Activated T-cell treated with anti-CD3 and anti-CD28 coated beads for 48 hours (primary cell): ENCODE results near the gene DAD1.
"Not testable (repeated sequence)": the region's sequence is repeated elsewhere in the genome, so short reads cannot be mapped to it uniquely, and the experiment has no call there.

Experiments
- DNase-seq: peaks from one replicate; pipeline ENCODE4 v3.0.0-alpha.2; 2020; ENCODE audit warnings: low read depth

The DAD1 gene

GRCh38 chr14:22567437-22567836 lies 21.6 kb downstream of the DAD1 start:
- no peak for DNase-seq

- no peak for DNase-seq
These were observed 22.2 kb downstream of the DAD1 start for GRCh38 chr14:22566845-22567244.

GRCh38 chr14:22566266-22566665 lies 22.8 kb downstream of the DAD1 start:
- DNase-seq = not testable (repeated sequence)

GRCh38 chr14:22565391-22565945 lies 23.6 kb downstream of the DAD1 start:
- no peak for DNase-seq

GRCh38 chr14:22564463-22564862 lies 24.6 kb downstream of the DAD1 start:
- DNase-seq = no peak

- no peak for DNase-seq
These were observed 25.0 kb downstream of the DAD1 start for GRCh38 chr14:22563987-22564386.

- DNase-seq = peak; percentile 55
These were observed 27.1 kb downstream of the DAD1 start for GRCh38 chr14:22561661-22562579.

- DNase-seq = no peak
These were observed 27.7 kb downstream of the DAD1 start for GRCh38 chr14:22561366-22561660.

GRCh38 chr14:22560662-22561365 lies 28.2 kb downstream of the DAD1 start:
- DNase-seq = no peak

GRCh38 chr14:22559041-22559440 lies 30.0 kb downstream of the DAD1 start:
- no peak for DNase-seq

- peak; percentile 72 for DNase-seq
These were observed 30.7 kb downstream of the DAD1 start for GRCh38 chr14:22558221-22558913.

GRCh38 chr14:22557846-22558220 lies 31.2 kb downstream of the DAD1 start:
- no peak for DNase-seq

- peak; percentile 90 for DNase-seq
These were observed 31.9 kb downstream of the DAD1 start for GRCh38 chr14:22556990-22557623.

GRCh38 chr14:22556021-22556989 lies 32.7 kb downstream of the DAD1 start:
- peak; percentile 90 for DNase-seq

GRCh38 chr14:22555384-22556011 lies 33.5 kb downstream of the DAD1 start:
- DNase-seq = peak; percentile 66

- no peak for DNase-seq
These were observed 34.3 kb downstream of the DAD1 start for GRCh38 chr14:22554498-22555383.

- DNase-seq = not testable (repeated sequence)
These were observed 35.0 kb downstream of the DAD1 start for GRCh38 chr14:22553861-22554497.

GRCh38 chr14:22553445-22553844 lies 35.6 kb downstream of the DAD1 start:
- no peak for DNase-seq

- no peak for DNase-seq
These were observed 36.3 kb downstream of the DAD1 start for GRCh38 chr14:22552827-22553076.
